Neural cell (in vitro differentiated cells): ENCODE results near the gene CREB1. TPM values are rescaled to one million over a fixed set of nuclear protein-coding genes. Genes with fewer than 3 reads are reported as not detected.

Source experiments
- H2AFZ ChIP-seq: fragments of 200-600, 300-800 bp; sonication (generic), shearing (Covaris generic); 2 replicates; pipeline ENCODE4 v1.6.0; 2014; ENCODE audit warnings: low read depth, mild to moderate bottlenecking, antibody characterized with exemption, low read length, moderate library complexity
- H3F3A ChIP-seq: fragments of 200-600 bp; shearing (Covaris generic); 2 replicates; pipeline ENCODE4 v1.6.1; 2016; ENCODE audit warnings: mild to moderate bottlenecking, moderate library complexity, mixed read lengths, antibody characterized with exemption, low read length; ENCODE audit not compliant: insufficient read depth, poor library complexity, severe bottlenecking
- H3K27ac ChIP-seq: fragments of 200-600, 300-800 bp; sonication (generic), shearing (Covaris generic); 2 replicates; pipeline ENCODE4 v1.5.1; 2014; ENCODE audit warnings: mild to moderate bottlenecking, low read length, moderate library complexity
- H3K27me3 ChIP-seq: fragments of 300-800, 200-600 bp; sonication (generic), shearing (Covaris generic); 2 replicates; pipeline ENCODE4 v1.6.0; 2014; ENCODE audit warnings: mild to moderate bottlenecking, low read depth, low read length, moderate library complexity; ENCODE audit not compliant: insufficient read depth
- H3K36me3 ChIP-seq: fragments of 300-800, 200-600 bp; sonication (generic), shearing (Covaris generic); 2 replicates; pipeline ENCODE4 v1.5.1; 2014; ENCODE audit warnings: mild to moderate bottlenecking, antibody characterized with exemption, low read length, moderate library complexity; ENCODE audit not compliant: insufficient read depth
- H3K4me2 ChIP-seq: fragments of 300-800, 200-600 bp; sonication (generic), shearing (Covaris generic); 2 replicates; pipeline ENCODE4 v1.6.0; 2014; ENCODE audit warnings: mild to moderate bottlenecking, low read length
- H3K4me3 ChIP-seq: fragments of 300-800, 200-600 bp; sonication (generic), shearing (Covaris generic); 2 replicates; pipeline ENCODE4 v1.5.1; 2014; ENCODE audit warnings: mild to moderate bottlenecking, low read length, moderate library complexity
- H3K79me2 ChIP-seq: fragments of 200-600 bp; shearing (Covaris generic); replicated peaks from 2 replicates; pipeline ENCODE4 v1.6.0; 2014; ENCODE audit warnings: mild to moderate bottlenecking, low read length, moderate library complexity; ENCODE audit not compliant: insufficient read depth
- H3K9ac ChIP-seq: fragments of 300-800, 200-600 bp; sonication (generic), shearing (Covaris generic); 2 replicates; pipeline ENCODE4 v1.6.1; 2016; ENCODE audit warnings: mild to moderate bottlenecking, low read length, mixed read lengths
- H3K9me2 ChIP-seq: fragments of 200-600 bp; shearing (Covaris generic); 2 replicates; pipeline ENCODE4 v1.6.1; 2016; ENCODE audit warnings: mild to moderate bottlenecking, low read length, mixed read lengths; ENCODE audit not compliant: insufficient read depth
- H3K9me3 ChIP-seq: fragments of 200-600, 300-800 bp; sonication (generic), shearing (Covaris generic); 2 replicates; pipeline ENCODE4 v1.6.1; 2016; ENCODE audit warnings: mild to moderate bottlenecking, mixed run types, low read length, moderate library complexity, mixed read lengths
- H4K20me1 ChIP-seq: fragments of 200-600 bp; shearing (Covaris generic); 2 replicates; pipeline ENCODE4 v1.6.1; 2016; ENCODE audit warnings: mild to moderate bottlenecking, mixed run types; ENCODE audit not compliant: insufficient read depth
- CTCF ChIP-seq: fragments of 450-650 bp; IDR thresholded peaks from 2 replicates; pipeline ENCODE4 v1.5.1; 2014; ENCODE audit warnings: antibody characterized with exemption, mild to moderate bottlenecking, moderate library complexity; ENCODE audit not compliant: poor library complexity, severe bottlenecking
- EP300 ChIP-seq: fragments of 450-650 bp; conservative IDR thresholded peaks from 2 replicates; pipeline ENCODE4 v1.6.1; 2014; ENCODE audit warnings: antibody characterized with exemption, mild to moderate bottlenecking, moderate library complexity; ENCODE audit not compliant: poor library complexity, severe bottlenecking
- EZH2 ChIP-seq: fragments of 200-600, 300-800 bp; shearing (Covaris generic), sonication (generic); IDR thresholded peaks from 2 replicates; pipeline ENCODE4 v1.6.1; 2014; ENCODE audit warnings: antibody characterized with exemption, low read length, borderline replicate concordance, mild to moderate bottlenecking; ENCODE audit not compliant: insufficient read depth, poor library complexity, severe bottlenecking
- MXI1 ChIP-seq: fragments of 450-650 bp; conservative IDR thresholded peaks from 2 replicates; pipeline ENCODE4 v1.6.1; 2014; ENCODE audit warnings: antibody characterized with exemption, mild to moderate bottlenecking; ENCODE audit not compliant: poor library complexity, severe bottlenecking
- POLR2AphosphoS5 ChIP-seq: IDR thresholded peaks from 2 replicates; pipeline ENCODE4 v1.6.1; 2012
- RAD21 ChIP-seq: fragments of 450-650 bp; conservative IDR thresholded peaks from 2 replicates; pipeline ENCODE4 v1.6.1; 2014; ENCODE audit warnings: antibody characterized with exemption, mild to moderate bottlenecking, moderate library complexity
- REST ChIP-seq: IDR thresholded peaks from 2 replicates; pipeline ENCODE4 v1.6.1; 2012; ENCODE audit warnings: borderline replicate concordance
- SMC3 ChIP-seq: fragments of 450-650 bp; conservative IDR thresholded peaks from 2 replicates; pipeline ENCODE4 v1.6.1; 2014; ENCODE audit warnings: antibody characterized with exemption, mild to moderate bottlenecking, moderate library complexity; ENCODE audit not compliant: poor library complexity
- TAF1 ChIP-seq: IDR thresholded peaks from 2 replicates; pipeline ENCODE4 v1.6.1; 2012; ENCODE audit warnings: low read depth
- polyA plus RNA-seq: library from polyadenylated mRNA; depleted of rRNA; stranded (reverse); fragments of >200 nt; gene quantifications from 2 replicates; pipeline ENCODE4 v1.2.3, GENCODE V29; 2014

Gene CREB1
- polyA plus RNA-seq, 1 donor from 2014 or later: 38.7 TPM

DNA sequence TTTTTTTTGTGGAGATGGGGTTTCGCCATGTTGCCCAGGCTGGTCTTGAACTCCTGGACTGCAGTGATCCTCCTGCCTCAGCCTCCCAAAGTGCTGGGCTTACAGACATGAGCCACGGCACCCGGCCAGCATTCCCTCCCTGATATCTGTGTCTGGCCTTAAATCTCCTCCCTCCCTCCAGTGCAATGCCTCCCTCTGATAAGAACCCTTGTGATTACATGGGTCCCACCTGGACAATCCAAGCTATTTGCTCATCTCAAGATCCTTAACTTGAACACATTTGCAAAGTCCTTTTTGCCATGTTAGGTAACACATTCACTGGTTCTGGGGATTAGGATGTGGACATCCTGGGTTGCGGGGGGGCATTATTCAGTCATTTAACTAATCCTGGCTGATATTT, 40.5 kb upstream of the CREB1 start:
- H3K4me3 ChIP-seq: no peak overlapping the region
- no peaks in the 10 kb centered on the region for H3K36me3 ChIP-seq
- H3K9me3 ChIP-seq: no peaks in the 10 kb centered on the region
- no peak overlapping the region for H2AFZ ChIP-seq
- H3K27ac ChIP-seq: no peak overlapping the region
- H3K79me2 ChIP-seq: no peaks in the 10 kb centered on the region
- no peaks in the 10 kb centered on the region for H3K9me2 ChIP-seq
- no peaks in the 10 kb centered on the region for H3F3A ChIP-seq
- H3K27me3 ChIP-seq: no peaks in the 10 kb centered on the region
- H4K20me1 ChIP-seq: no peaks in the 10 kb centered on the region
- no peak for TF ChIP-seq TAF1
- TF ChIP-seq POLR2AphosphoS5: no peak
- no peak for TF ChIP-seq SMC3
- TF ChIP-seq REST: no peak
- no peak for TF ChIP-seq MXI1
- TF ChIP-seq CTCF: no peak
- no peak for TF ChIP-seq RAD21
- TF ChIP-seq EZH2: no peak
- no peak for TF ChIP-seq EP300
- no peak overlapping the region for H3K4me2 ChIP-seq
- H3K9ac ChIP-seq: no peak overlapping the region

GRCh38 chr2:207490441-207490840, 39.3 kb upstream of the CREB1 start:
- Histone ChIP-seq H3K4me3 (no peak overlapping the region), H3K27me3 (no peaks in the 10 kb centered on the region), H3K9me3 (no peaks in the 10 kb centered on the region), H3K27ac (no peak overlapping the region), H3K9me2 (no peaks in the 10 kb centered on the region), H3K9ac (no peak overlapping the region), H3K79me2 (no peaks in the 10 kb centered on the region), H3F3A (no peaks in the 10 kb centered on the region), H3K36me3 (no peaks in the 10 kb centered on the region), H4K20me1 (no peaks in the 10 kb centered on the region), H3K4me2 (no peak overlapping the region), H2AFZ (no peak overlapping the region)
- TF ChIP-seq EZH2 (no peak), REST (no peak), RAD21 (no peak), CTCF (no peak), EP300 (no peak), TAF1 (no peak), MXI1 (no peak), SMC3 (no peak)
